HL-60 (cell line): ENCODE results near the gene CLCNKA.

Source experiments
- POLR2AphosphoS5 ChIP-seq: IDR thresholded peaks from 2 replicates; pipeline ENCODE4 v1.6.1; 2012; ENCODE audit warnings: low read depth
- SPI1 ChIP-seq: IDR thresholded peaks from 2 replicates; pipeline ENCODE4 v1.6.1; 2012; ENCODE audit warnings: low read depth, mild to moderate bottlenecking, borderline replicate concordance
- TF ChIP-seq, protein P1 (sequence below): IDR thresholded peaks from one replicate; pipeline ENCODE4 v1.5.1; 2011; ENCODE audit warnings: low read length, control low read depth, inconsistent platforms; ENCODE audit not compliant: insufficient read depth

DNA sequence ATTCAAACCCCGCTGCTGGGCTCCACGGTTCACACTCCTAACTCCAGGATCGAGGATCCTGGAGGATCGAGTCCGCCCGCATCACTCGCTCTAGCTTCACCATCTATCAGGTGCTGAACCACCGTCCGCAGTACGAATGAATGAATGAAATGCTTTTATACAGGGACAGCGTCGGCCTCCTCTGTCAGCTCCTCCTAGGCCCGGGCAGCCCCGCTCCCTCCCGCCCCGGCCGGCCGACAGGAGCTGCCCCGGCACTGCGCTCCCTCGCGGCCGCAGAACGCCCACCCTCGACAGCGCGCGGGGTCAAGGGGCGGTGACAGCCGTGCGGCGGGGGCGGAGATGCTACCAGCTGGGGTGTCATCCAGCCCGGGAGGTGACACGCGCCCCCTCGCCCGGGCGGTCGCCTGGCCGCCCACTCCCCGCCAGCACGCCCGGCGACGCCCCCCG, 46.5 kb upstream of the CLCNKA start:
- TF ChIP-seq, protein P1, sequence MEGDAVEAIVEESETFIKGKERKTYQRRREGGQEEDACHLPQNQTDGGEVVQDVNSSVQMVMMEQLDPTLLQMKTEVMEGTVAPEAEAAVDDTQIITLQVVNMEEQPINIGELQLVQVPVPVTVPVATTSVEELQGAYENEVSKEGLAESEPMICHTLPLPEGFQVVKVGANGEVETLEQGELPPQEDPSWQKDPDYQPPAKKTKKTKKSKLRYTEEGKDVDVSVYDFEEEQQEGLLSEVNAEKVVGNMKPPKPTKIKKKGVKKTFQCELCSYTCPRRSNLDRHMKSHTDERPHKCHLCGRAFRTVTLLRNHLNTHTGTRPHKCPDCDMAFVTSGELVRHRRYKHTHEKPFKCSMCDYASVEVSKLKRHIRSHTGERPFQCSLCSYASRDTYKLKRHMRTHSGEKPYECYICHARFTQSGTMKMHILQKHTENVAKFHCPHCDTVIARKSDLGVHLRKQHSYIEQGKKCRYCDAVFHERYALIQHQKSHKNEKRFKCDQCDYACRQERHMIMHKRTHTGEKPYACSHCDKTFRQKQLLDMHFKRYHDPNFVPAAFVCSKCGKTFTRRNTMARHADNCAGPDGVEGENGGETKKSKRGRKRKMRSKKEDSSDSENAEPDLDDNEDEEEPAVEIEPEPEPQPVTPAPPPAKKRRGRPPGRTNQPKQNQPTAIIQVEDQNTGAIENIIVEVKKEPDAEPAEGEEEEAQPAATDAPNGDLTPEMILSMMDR = no peak
- TF ChIP-seq SPI1 = no peak
- TF ChIP-seq POLR2AphosphoS5 = no peak
